Vagina (tissue), 2 donors: ENCODE data around the gene KCNQ2. TPM values are rescaled to one million over a fixed set of nuclear protein-coding genes. Genes with fewer than 3 reads are reported as not detected.

Experiments
- DNase-seq, 2 donors: peaks; one replicate each; pipeline ENCODE4 v3.0.0-alpha.2; 2017; ENCODE audit errors: extremely low spot score in 2 of 2
- H3K27ac ChIP-seq: fragments of 200-600 bp; sonication (generic); one replicate; pipeline ENCODE4 v1.5.1; 2019
- H3K27me3 ChIP-seq: fragments of 200-600 bp; sonication (generic); one replicate; pipeline ENCODE4 v1.5.1; 2019
- H3K36me3 ChIP-seq, 2 donors: fragments of 200-600 bp; sonication (generic); one replicate each; pipeline ENCODE4 v1.5.1; 2017 to 2019
- H3K4me1 ChIP-seq: fragments of 200-600 bp; sonication (generic); one replicate; pipeline ENCODE4 v1.5.1; 2019
- H3K4me3 ChIP-seq, 2 donors: fragments of 200-600 bp; sonication (generic); 1 replicate in 1 of 2; 2 replicates in 1 of 2; pipeline ENCODE4 v1.5.1; 2016 to 2019
- H3K9me3 ChIP-seq: fragments of 200-600 bp; sonication (generic); one replicate; pipeline ENCODE4 v1.5.1; 2019
- POLR2A ChIP-seq, 2 donors: fragments of 450-650 bp; IDR thresholded peaks; one replicate each; pipeline ENCODE4 v1.6.1; 2017; ENCODE audit warnings: antibody characterized with exemption in 2 of 2, mild to moderate bottlenecking in 2 of 2, moderate library complexity in 2 of 2
- POLR2AphosphoS5 ChIP-seq, 2 donors: sonication (generic); formaldehyde crosslinking; IDR thresholded peaks; one replicate each; pipeline ENCODE4 v1.9.0; 2017; ENCODE audit warnings: antibody characterized with exemption in 2 of 2, mild to moderate bottlenecking in 2 of 2, low read depth in 1 of 2; ENCODE audit not compliant: insufficient read depth in 1 of 2
- intact Hi-C: fragments of 100-400 bp; cut with DNase I; formaldehyde crosslinking; loops from one replicate; pipeline ENCODE4 v1.15.1; 2023
- total RNA-seq: library from RNA; depleted of rRNA; stranded (reverse); fragments of >200 nt; gene quantifications from one replicate; pipeline ENCODE4 v1.2.3, GENCODE V29; 2016
- TF ChIP-seq, protein P1 (sequence below), 3 experiments: fragments of 450-650 bp in 2 of 3; fragments of 200-600 bp in 1 of 3; sonication (generic) in 1 of 3; IDR thresholded peaks; one replicate each; pipeline ENCODE4 v1.5.1; 2017 to 2019; ENCODE audit warnings: antibody characterized with exemption in 3 of 3, mild to moderate bottlenecking in 2 of 3, moderate library complexity in 2 of 3

KCNQ2 gene
- total RNA-seq, 1 donor from 2014 or later, result 1.2 TPM

DNA sequence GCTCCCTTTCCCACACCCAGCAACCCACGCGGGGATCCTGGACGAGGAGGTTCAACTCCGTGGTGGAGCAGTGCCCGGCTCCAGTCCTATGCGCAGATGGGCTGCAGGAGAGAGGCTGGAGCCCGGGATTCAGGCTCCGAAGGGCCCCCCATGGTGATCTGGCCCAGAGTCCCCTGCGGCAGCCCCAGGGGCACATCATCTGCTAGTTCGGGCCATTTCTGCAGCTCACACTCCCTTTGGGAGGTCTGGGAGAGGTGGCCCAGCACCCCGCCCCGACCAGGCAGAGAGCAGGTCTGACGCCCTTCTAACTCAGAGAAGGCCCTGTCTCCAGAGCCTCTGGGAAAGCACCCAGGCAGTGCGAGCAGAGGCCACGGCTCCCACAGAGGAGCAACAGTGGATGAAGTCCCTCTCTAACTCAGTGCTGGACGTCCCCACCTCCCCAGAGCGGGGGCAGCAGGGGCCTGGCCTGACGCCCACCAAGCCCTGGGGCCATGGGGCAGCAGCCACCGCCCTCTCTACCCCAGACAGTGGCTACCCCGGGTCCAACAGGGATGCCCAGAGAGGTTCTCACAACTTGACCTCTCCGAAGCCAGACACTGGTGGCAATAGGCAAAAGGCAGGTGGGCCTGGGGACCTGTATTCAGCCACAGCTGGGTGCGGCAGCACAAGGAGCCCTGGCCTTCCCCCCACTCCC, 3.3 kb downstream of the KCNQ2 start:
- no peak overlapping the region for H3K4me3 ChIP-seq
- DNase-seq, result no peak
- peaks cover 11% of the 10 kb centered on the region for H3K27me3 ChIP-seq
- H3K36me3 ChIP-seq, result no peaks in the 10 kb centered on the region
- no peak overlapping the region for H3K27ac ChIP-seq
- TF ChIP-seq POLR2A (IDR thresholded peaks at IDR 0.05), result no peak
- TF ChIP-seq, protein P1, sequence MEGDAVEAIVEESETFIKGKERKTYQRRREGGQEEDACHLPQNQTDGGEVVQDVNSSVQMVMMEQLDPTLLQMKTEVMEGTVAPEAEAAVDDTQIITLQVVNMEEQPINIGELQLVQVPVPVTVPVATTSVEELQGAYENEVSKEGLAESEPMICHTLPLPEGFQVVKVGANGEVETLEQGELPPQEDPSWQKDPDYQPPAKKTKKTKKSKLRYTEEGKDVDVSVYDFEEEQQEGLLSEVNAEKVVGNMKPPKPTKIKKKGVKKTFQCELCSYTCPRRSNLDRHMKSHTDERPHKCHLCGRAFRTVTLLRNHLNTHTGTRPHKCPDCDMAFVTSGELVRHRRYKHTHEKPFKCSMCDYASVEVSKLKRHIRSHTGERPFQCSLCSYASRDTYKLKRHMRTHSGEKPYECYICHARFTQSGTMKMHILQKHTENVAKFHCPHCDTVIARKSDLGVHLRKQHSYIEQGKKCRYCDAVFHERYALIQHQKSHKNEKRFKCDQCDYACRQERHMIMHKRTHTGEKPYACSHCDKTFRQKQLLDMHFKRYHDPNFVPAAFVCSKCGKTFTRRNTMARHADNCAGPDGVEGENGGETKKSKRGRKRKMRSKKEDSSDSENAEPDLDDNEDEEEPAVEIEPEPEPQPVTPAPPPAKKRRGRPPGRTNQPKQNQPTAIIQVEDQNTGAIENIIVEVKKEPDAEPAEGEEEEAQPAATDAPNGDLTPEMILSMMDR (IDR thresholded peaks at IDR 0.05), result no peak
- no peak for TF ChIP-seq POLR2AphosphoS5 (IDR thresholded peaks at IDR 0.05; ENCODE audit: insufficient read depth in 1 of 2, low read depth in 1 of 2)
- H3K9me3 ChIP-seq, result no peaks in the 10 kb centered on the region
- peaks cover 13% of the 10 kb centered on the region for H3K4me1 ChIP-seq
- intact Hi-C loops, result no loop called here

DNA sequence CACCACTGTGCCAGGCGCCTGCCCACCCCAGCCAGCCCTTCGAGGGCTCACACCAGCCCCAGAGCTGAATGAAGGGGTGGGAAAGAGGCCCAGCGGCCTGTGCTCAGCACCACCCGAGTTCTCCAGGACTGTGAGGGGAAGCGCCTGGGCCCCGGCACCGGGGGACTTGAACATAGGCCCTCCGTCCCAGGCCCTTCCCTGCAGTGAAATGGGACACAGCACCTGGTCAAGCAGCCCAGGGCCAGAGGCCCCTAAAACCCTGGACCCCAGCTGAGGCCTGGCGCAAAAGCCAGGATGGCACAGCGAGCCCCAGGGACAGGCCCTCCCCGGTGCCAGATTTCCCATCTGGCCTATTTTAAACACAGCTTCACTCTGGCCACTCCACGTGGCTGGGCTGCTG, 4.0 kb downstream of the KCNQ2 start:
- Histone ChIP-seq H3K4me1 (peaks cover 13% of the 10 kb centered on the region), H3K36me3 (no peaks in the 10 kb centered on the region), H3K27me3 (peaks cover 11% of the 10 kb centered on the region), H3K4me3 (no peak overlapping the region), H3K9me3 (no peaks in the 10 kb centered on the region), H3K27ac (no peak overlapping the region)
- DNase-seq, result no peak
- intact Hi-C loops, result no loop called here
- TF ChIP-seq POLR2AphosphoS5 (IDR thresholded peaks at IDR 0.05; ENCODE audit: insufficient read depth in 1 of 2, low read depth in 1 of 2) (no peak), POLR2A (IDR thresholded peaks at IDR 0.05) (no peak)
- TF ChIP-seq, protein P1 (IDR thresholded peaks at IDR 0.05), result no peak

DNA sequence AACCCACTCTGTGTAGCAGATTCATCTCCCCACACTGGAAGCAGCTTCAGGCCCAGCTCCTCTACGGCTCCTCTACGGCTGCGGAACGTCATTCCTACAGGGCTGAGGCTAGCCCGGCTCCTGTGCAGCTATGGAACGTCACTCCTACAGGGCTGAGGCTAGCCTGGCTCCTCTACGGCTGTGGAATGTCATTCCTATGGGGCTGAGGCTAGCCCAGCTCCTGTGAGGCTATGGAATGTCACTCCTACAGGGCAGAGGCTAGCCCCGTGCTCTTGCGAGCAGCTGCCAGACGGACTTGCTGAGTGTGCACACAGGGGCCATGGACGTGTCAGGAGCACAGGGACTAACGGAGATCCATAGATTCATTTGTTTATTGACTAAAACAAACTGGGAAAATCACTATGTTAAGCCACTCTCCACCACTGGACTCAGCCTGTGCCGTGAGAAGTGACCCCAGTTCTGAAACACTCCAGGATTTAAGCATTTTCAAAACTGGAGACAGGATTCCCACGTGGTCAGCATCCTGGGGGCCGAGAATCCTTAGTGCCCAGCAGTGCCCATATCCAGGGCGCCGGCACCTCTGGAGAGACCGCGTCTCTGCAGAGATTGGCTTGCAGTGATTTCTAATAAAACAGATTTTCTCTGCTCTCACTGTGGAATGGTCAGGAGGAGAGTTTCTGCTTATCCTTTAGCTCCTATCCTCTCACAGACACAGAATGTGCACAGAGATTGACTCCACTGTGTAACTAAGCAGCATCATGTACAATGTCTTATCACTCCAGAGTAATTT, 5.0 kb downstream of the KCNQ2 start:
- intact Hi-C loops, result no loop called here
- H3K4me3 ChIP-seq, result no peak overlapping the region
- H3K27me3 ChIP-seq, result peaks cover 9% of the 10 kb centered on the region
- H3K9me3 ChIP-seq, result no peaks in the 10 kb centered on the region
- H3K27ac ChIP-seq, result no peak overlapping the region
- TF ChIP-seq POLR2AphosphoS5 (IDR thresholded peaks at IDR 0.05; ENCODE audit: insufficient read depth in 1 of 2, low read depth in 1 of 2), result no peak
- TF ChIP-seq, protein P1 (IDR thresholded peaks at IDR 0.05), result no peak
- TF ChIP-seq POLR2A (IDR thresholded peaks at IDR 0.05), result no peak
- H3K36me3 ChIP-seq, result no peaks in the 10 kb centered on the region
- H3K4me1 ChIP-seq, result peaks cover 13% of the 10 kb centered on the region
- DNase-seq, result no peak

DNA sequence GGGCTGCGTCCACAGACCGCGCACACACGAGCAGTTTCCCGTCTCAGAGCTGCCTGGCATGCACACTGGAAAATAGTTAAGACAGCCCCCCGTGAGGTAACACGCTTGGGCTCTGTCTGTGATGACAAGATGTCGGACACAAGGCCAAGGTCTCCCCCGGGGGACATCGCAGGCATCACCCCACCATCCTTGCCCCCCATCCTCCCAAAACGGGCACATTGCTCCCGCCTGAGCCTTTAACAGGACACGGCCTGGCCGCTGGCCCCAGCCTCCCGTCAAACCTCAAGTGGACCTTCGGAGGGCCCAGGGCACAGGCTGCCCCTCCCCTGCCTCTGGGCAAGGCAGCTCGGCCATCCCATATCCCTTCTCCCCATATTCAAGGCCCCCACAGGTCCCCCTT, 5.6 kb downstream of the KCNQ2 start:
- Histone ChIP-seq H3K27ac (no peak overlapping the region), H3K4me3 (no peak overlapping the region), H3K4me1 (peaks cover 9% of the 10 kb centered on the region), H3K9me3 (no peaks in the 10 kb centered on the region), H3K27me3 (peaks cover 7% of the 10 kb centered on the region), H3K36me3 (no peaks in the 10 kb centered on the region)
- intact Hi-C loops, result no loop called here
- no peak for DNase-seq
- TF ChIP-seq POLR2A (IDR thresholded peaks at IDR 0.05), result no peak
- TF ChIP-seq POLR2AphosphoS5 (IDR thresholded peaks at IDR 0.05; ENCODE audit: insufficient read depth in 1 of 2, low read depth in 1 of 2), result no peak
- TF ChIP-seq, protein P1 (IDR thresholded peaks at IDR 0.05), result no peak
